OCI-M1 (cell line): ENCODE measurements around the gene KLHL22.
"Not testable (repeated sequence)": the region's sequence is repeated elsewhere in the genome, so short reads cannot be mapped to it uniquely, and the experiment has no call there.

Source experiments
- DNase-seq: peaks from one replicate; lab custom pipeline; 2025; lab: John Stamatoyannopoulos, UW

The KLHL22 gene

GRCh38 chr22:20469110-20469868 is 26.3 kb downstream of the KLHL22 start:
- DNase-seq = no peak

- no peak for DNase-seq
These were observed 28.8 kb downstream of the KLHL22 start for GRCh38 chr22:20466659-20467379.

GRCh38 chr22:20465759-20466077 is 29.9 kb downstream of the KLHL22 start:
- no peak for DNase-seq

- no peak for DNase-seq
These were observed 30.5 kb downstream of the KLHL22 start for GRCh38 chr22:20464912-20465758.

- DNase-seq = no peak
These were observed 31.4 kb downstream of the KLHL22 start for GRCh38 chr22:20464096-20464614.

GRCh38 chr22:20463324-20464095 is 32.1 kb downstream of the KLHL22 start:
- peak; percentile 45 for DNase-seq

GRCh38 chr22:20459862-20460261 is 35.7 kb downstream of the KLHL22 start:
- DNase-seq = no peak

GRCh38 chr22:20459152-20459542 is 36.4 kb downstream of the KLHL22 start:
- no peak for DNase-seq

GRCh38 chr22:20458530-20459151 is 37.0 kb downstream of the KLHL22 start:
- no peak for DNase-seq

GRCh38 chr22:20457506-20458240 is 37.9 kb downstream of the KLHL22 start:
- DNase-seq = no peak

- DNase-seq = no peak
These were observed 38.9 kb downstream of the KLHL22 start for GRCh38 chr22:20456722-20457076.

- DNase-seq = peak; percentile 90
These were observed 39.4 kb downstream of the KLHL22 start for GRCh38 chr22:20456064-20456721.

GRCh38 chr22:20455709-20456063 is 39.9 kb downstream of the KLHL22 start:
- no peak for DNase-seq

- DNase-seq = no peak
These were observed 42.4 kb downstream of the KLHL22 start for GRCh38 chr22:20453222-20453621.

GRCh38 chr22:20451920-20452319 is 43.7 kb downstream of the KLHL22 start:
- DNase-seq = no peak

GRCh38 chr22:20451129-20451778 is 44.3 kb downstream of the KLHL22 start:
- DNase-seq = not testable (repeated sequence)

- no peak for DNase-seq
These were observed 45.1 kb downstream of the KLHL22 start for GRCh38 chr22:20450551-20450906.

GRCh38 chr22:20449819-20450550 is 45.6 kb downstream of the KLHL22 start:
- DNase-seq = no peak

- no peak for DNase-seq
These were observed 47.0 kb downstream of the KLHL22 start for GRCh38 chr22:20448630-20449029.
